ENCODE data around the gene TCFL5.

DNA sequence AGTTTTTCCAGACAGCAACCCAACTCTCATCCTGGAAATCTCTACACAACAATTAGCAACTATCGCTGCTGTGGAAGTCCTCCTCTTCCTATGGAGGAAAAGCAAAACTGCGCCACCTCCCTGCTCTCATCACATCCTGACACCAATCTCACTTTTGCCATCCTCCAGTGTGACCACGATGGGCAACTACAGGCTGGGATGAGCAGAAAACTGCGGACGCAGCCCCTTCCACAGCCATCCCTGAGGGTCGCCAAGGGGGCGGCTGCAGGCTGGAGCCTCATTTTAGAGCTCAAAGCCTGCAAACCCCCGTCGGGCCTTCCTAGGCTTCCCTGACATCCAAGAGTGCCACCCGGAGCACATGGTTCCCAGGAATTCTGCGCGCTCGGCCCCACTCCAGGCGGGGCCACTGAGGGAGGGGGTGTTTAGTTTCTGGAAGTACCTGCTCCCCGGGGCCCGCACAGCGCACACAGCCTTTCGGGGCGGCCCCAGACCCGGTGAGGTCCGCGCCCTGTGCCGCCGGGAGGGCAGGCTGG, 1.2 kb downstream of the TCFL5 start:
- TF ChIP-seq EZH2 (IDR thresholded peaks at IDR 0.05) (no peak), POLR2AphosphoS5 (IDR thresholded peaks at IDR 0.05; ENCODE audit: borderline replicate concordance, low read depth, low read length) (no peak)
